Germinal center (tissue), 1 donor: ENCODE measurements around the gene ZNF746.
"Not testable (repeated sequence)": the region's sequence is repeated elsewhere in the genome, so short reads cannot be mapped to it uniquely, and the experiment has no call there.

Experiments
- DNase-seq: peaks from one replicate; pipeline ENCODE4 v3.0.0; 2012; ENCODE audit warnings: mixed read lengths, low spot score

The ZNF746 gene

GRCh38 chr7:149497467-149498261 is at the start of gene ZNF746:
Gene ZNF746 (minus strand): TSS chr7:149497809. CDS start chr7:149497536, 273 bp downstream.
- DNase-seq = peak; percentile 92

- no peak for DNase-seq
Observed at GRCh38 chr7:149547126-149547525, 49.5 kb upstream of the ZNF746 start.

- DNase-seq = no peak
Observed at GRCh38 chr7:149546331-149546730, 48.7 kb upstream of the ZNF746 start.

GRCh38 chr7:149544028-149544427 is 46.4 kb upstream of the ZNF746 start:
- no peak for DNase-seq

GRCh38 chr7:149532654-149533053 is 35.0 kb upstream of the ZNF746 start:
- no peak for DNase-seq

- DNase-seq = no peak
Observed at GRCh38 chr7:149529136-149529718, 31.6 kb upstream of the ZNF746 start.

GRCh38 chr7:149527414-149527813 is 29.8 kb upstream of the ZNF746 start:
- no peak for DNase-seq

GRCh38 chr7:149525280-149525679 is 27.7 kb upstream of the ZNF746 start:
- DNase-seq = no peak

GRCh38 chr7:149524394-149524793 is 26.8 kb upstream of the ZNF746 start:
- DNase-seq = no peak

- DNase-seq = no peak
Observed at GRCh38 chr7:149510248-149510647, 12.6 kb upstream of the ZNF746 start.

GRCh38 chr7:149509774-149510173 is 12.2 kb upstream of the ZNF746 start:
- no peak for DNase-seq

GRCh38 chr7:149505551-149505950 is 7.9 kb upstream of the ZNF746 start:
- DNase-seq = no peak

GRCh38 chr7:149501651-149502050 is 4.0 kb upstream of the ZNF746 start:
- no peak for DNase-seq

GRCh38 chr7:149500910-149501309 is 3.3 kb upstream of the ZNF746 start:
- no peak for DNase-seq

- DNase-seq = no peak
Observed at GRCh38 chr7:149500201-149500600, 2.6 kb upstream of the ZNF746 start.

- no peak for DNase-seq
Observed at GRCh38 chr7:149498811-149499210, 1.2 kb upstream of the ZNF746 start.

GRCh38 chr7:149496642-149497391 is 792 bp downstream of the ZNF746 start:
- DNase-seq = peak; percentile 48

- no peak for DNase-seq
Observed at GRCh38 chr7:149495785-149496641, 1.6 kb downstream of the ZNF746 start.

GRCh38 chr7:149494738-149495368 is 2.8 kb downstream of the ZNF746 start:
- DNase-seq = no peak

GRCh38 chr7:149493975-149494374 is 3.6 kb downstream of the ZNF746 start:
- not testable (repeated sequence) for DNase-seq

- no peak for DNase-seq
Observed at GRCh38 chr7:149493366-149493765, 4.2 kb downstream of the ZNF746 start.
